Vagina (tissue), 2 donors: ENCODE data around the gene RAB20. TPM values are rescaled to one million over a fixed set of nuclear protein-coding genes. Genes with fewer than 3 reads are reported as not detected.

Experiments
- DNase-seq, 2 donors: peaks; one replicate each; pipeline ENCODE4 v3.0.0-alpha.2; 2017; ENCODE audit errors: extremely low spot score in 2 of 2
- H3K27ac ChIP-seq: fragments of 200-600 bp; sonication (generic); one replicate; pipeline ENCODE4 v1.5.1; 2019
- H3K27me3 ChIP-seq: fragments of 200-600 bp; sonication (generic); one replicate; pipeline ENCODE4 v1.5.1; 2019
- H3K36me3 ChIP-seq, 2 donors: fragments of 200-600 bp; sonication (generic); one replicate each; pipeline ENCODE4 v1.5.1; 2017 to 2019
- H3K4me1 ChIP-seq: fragments of 200-600 bp; sonication (generic); one replicate; pipeline ENCODE4 v1.5.1; 2019
- H3K4me3 ChIP-seq, 2 donors: fragments of 200-600 bp; sonication (generic); 1 replicate in 1 of 2; 2 replicates in 1 of 2; pipeline ENCODE4 v1.5.1; 2016 to 2019
- H3K9me3 ChIP-seq: fragments of 200-600 bp; sonication (generic); one replicate; pipeline ENCODE4 v1.5.1; 2019
- CTCF ChIP-seq, 3 experiments: fragments of 450-650 bp in 2 of 3; fragments of 200-600 bp in 1 of 3; sonication (generic) in 1 of 3; IDR thresholded peaks; one replicate each; pipeline ENCODE4 v1.5.1; 2017 to 2019; ENCODE audit warnings: antibody characterized with exemption in 3 of 3, mild to moderate bottlenecking in 2 of 3, moderate library complexity in 2 of 3
- POLR2A ChIP-seq, 2 donors: fragments of 450-650 bp; IDR thresholded peaks; one replicate each; pipeline ENCODE4 v1.6.1; 2017; ENCODE audit warnings: antibody characterized with exemption in 2 of 2, mild to moderate bottlenecking in 2 of 2, moderate library complexity in 2 of 2
- POLR2AphosphoS5 ChIP-seq, 2 donors: sonication (generic); formaldehyde crosslinking; IDR thresholded peaks; one replicate each; pipeline ENCODE4 v1.9.0; 2017; ENCODE audit warnings: antibody characterized with exemption in 2 of 2, mild to moderate bottlenecking in 2 of 2, low read depth in 1 of 2; ENCODE audit not compliant: insufficient read depth in 1 of 2
- intact Hi-C: fragments of 100-400 bp; cut with DNase I; formaldehyde crosslinking; loops from one replicate; pipeline ENCODE4 v1.15.1; 2023
- total RNA-seq: library from RNA; depleted of rRNA; stranded (reverse); fragments of >200 nt; gene quantifications from one replicate; pipeline ENCODE4 v1.2.3, GENCODE V29; 2016

The RAB20 gene
- total RNA-seq, 1 donor from 2014 or later: 15.2 TPM

GRCh38 chr13:110575322-110576069 lies 14.0 kb upstream of the RAB20 start:
- H3K27ac ChIP-seq: no peak overlapping the region
- TF ChIP-seq POLR2A (IDR thresholded peaks at IDR 0.05) (no peak), POLR2AphosphoS5 (IDR thresholded peaks at IDR 0.05; ENCODE audit: insufficient read depth in 1 of 2, low read depth in 1 of 2) (no peak), CTCF (IDR thresholded peaks at IDR 0.05) (no peak)
- no peaks in the 10 kb centered on the region for H3K9me3 ChIP-seq
- DNase-seq: no peak
- intact Hi-C loops: no loop called here
- no peaks in the 10 kb centered on the region for H3K4me1 ChIP-seq
- H3K27me3 ChIP-seq: no peaks in the 10 kb centered on the region
- H3K36me3 ChIP-seq: no peaks in the 10 kb centered on the region
- no peak overlapping the region for H3K4me3 ChIP-seq

- H3K27me3 ChIP-seq: no peaks in the 10 kb centered on the region
- intact Hi-C loops: no loop called here
- DNase-seq: no peak
Observed at GRCh38 chr13:110574161-110574560, 12.6 kb upstream of the RAB20 start.

GRCh38 chr13:110572778-110573118 lies 11.2 kb upstream of the RAB20 start:
- H3K36me3 ChIP-seq: no peaks in the 10 kb centered on the region
- DNase-seq: no peak
- H3K4me1 ChIP-seq: no peaks in the 10 kb centered on the region
- H3K27me3 ChIP-seq: no peaks in the 10 kb centered on the region
- no peaks in the 10 kb centered on the region for H3K9me3 ChIP-seq
- H3K4me3 ChIP-seq: no peak overlapping the region
- no peak overlapping the region for H3K27ac ChIP-seq
- intact Hi-C loops: no loop called here
- no peak for TF ChIP-seq POLR2A (IDR thresholded peaks at IDR 0.05)
- TF ChIP-seq CTCF (IDR thresholded peaks at IDR 0.05): no peak
- no peak for TF ChIP-seq POLR2AphosphoS5 (IDR thresholded peaks at IDR 0.05; ENCODE audit: insufficient read depth in 1 of 2, low read depth in 1 of 2)

More at GRCh38 chr13:110574161-110574560, 12.6 kb upstream of the RAB20 start:
- Histone ChIP-seq H3K9me3 (no peaks in the 10 kb centered on the region), H3K36me3 (no peaks in the 10 kb centered on the region), H3K27ac (no peak overlapping the region), H3K4me1 (no peaks in the 10 kb centered on the region), H3K4me3 (no peak overlapping the region)
- TF ChIP-seq CTCF (IDR thresholded peaks at IDR 0.05) (no peak), POLR2AphosphoS5 (IDR thresholded peaks at IDR 0.05; ENCODE audit: insufficient read depth in 1 of 2, low read depth in 1 of 2) (no peak), POLR2A (IDR thresholded peaks at IDR 0.05) (no peak)

- intact Hi-C loops: no loop called here
Observed at GRCh38 chr13:110571896-110572777, 10.6 kb upstream of the RAB20 start.

More at GRCh38 chr13:110571896-110572777, 10.6 kb upstream of the RAB20 start:
- Histone ChIP-seq H3K27me3 (no peaks in the 10 kb centered on the region), H3K9me3 (no peaks in the 10 kb centered on the region), H3K36me3 (no peaks in the 10 kb centered on the region), H3K27ac (no peak overlapping the region), H3K4me1 (no peaks in the 10 kb centered on the region), H3K4me3 (no peak overlapping the region)
- DNase-seq: peak in 1 of 2 donors; percentile 70
- TF ChIP-seq POLR2A (IDR thresholded peaks at IDR 0.05): no peak
- TF ChIP-seq POLR2AphosphoS5 (IDR thresholded peaks at IDR 0.05; ENCODE audit: insufficient read depth in 1 of 2, low read depth in 1 of 2): no peak
- no peak for TF ChIP-seq CTCF (IDR thresholded peaks at IDR 0.05)
